Activated naive CD4-positive, alpha-beta T cell treated with anti-CD3 and anti-CD28 coated beads, Interleukin-2, amount 10 ng/mL, durations not matched to agents 7 days and 5 days (primary cell): ENCODE data around the gene RYR1.
"Not testable (repeated sequence)": the region's sequence is repeated elsewhere in the genome, so short reads cannot be mapped to it uniquely, and the experiment has no call there.

Source experiments
- CTCF ChIA-PET: fragments of 350-600 bp; sonication (Branson Sonifier 250); formaldehyde crosslinking; loops from one replicate; lab custom pipeline; 2021; ENCODE audit warnings: antibody characterized with exemption; lab: Charles Lee
- DNase-seq: peaks from one replicate; pipeline ENCODE4 v3.0.0-alpha.2; 2020
- H3K27ac Mint-ChIP-seq: one replicate; pipeline ENCODE4 v1.8.0; 2021; ENCODE audit warnings: mild to moderate bottlenecking, moderate library complexity, mixed read lengths
- H3K27me3 Mint-ChIP-seq: one replicate; pipeline ENCODE4 v1.8.0; 2021; ENCODE audit warnings: mild to moderate bottlenecking, mixed read lengths
- H3K36me3 Mint-ChIP-seq: one replicate; pipeline ENCODE4 v1.8.0; 2021; ENCODE audit warnings: mixed read lengths
- H3K4me1 Mint-ChIP-seq: one replicate; pipeline ENCODE4 v1.8.0; 2021; ENCODE audit warnings: mixed read lengths
- H3K4me3 Mint-ChIP-seq: one replicate; pipeline ENCODE4 v1.8.0; 2021; ENCODE audit warnings: mild to moderate bottlenecking, moderate library complexity, mixed read lengths
- H3K9me3 Mint-ChIP-seq: one replicate; pipeline ENCODE4 v1.8.0; 2021; ENCODE audit warnings: mixed read lengths

The RYR1 gene

DNA sequence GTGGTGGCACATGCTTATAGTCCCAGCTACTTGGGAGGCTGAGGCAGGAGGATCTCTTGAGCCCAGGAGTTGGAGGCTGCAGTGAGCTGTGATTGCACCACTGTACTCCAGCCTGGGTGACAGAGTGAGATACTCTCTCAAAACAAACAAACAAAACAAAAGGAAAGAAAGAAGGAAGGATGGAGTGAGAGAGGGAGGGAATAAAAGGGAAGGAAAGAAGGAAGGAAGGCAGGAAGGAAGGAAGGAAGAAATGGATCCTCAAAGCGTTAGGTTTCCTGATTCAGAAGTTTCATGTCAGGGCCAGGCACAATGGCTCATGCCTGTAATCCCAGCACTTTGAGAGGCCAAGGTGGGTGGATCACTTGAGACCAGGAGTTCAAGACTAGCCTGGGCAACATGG, 84.5 kb downstream of the RYR1 start:
- H3K27me3 Mint-ChIP-seq: peaks cover 19% of the 10 kb centered on the region
- H3K9me3 Mint-ChIP-seq, CTCF ChIA-PET, H3K27ac Mint-ChIP-seq, H3K36me3 Mint-ChIP-seq, H3K4me3 Mint-ChIP-seq, DNase-seq: not testable (repeated sequence)
- peaks cover 28% of the 10 kb centered on the region for H3K4me1 Mint-ChIP-seq

DNA sequence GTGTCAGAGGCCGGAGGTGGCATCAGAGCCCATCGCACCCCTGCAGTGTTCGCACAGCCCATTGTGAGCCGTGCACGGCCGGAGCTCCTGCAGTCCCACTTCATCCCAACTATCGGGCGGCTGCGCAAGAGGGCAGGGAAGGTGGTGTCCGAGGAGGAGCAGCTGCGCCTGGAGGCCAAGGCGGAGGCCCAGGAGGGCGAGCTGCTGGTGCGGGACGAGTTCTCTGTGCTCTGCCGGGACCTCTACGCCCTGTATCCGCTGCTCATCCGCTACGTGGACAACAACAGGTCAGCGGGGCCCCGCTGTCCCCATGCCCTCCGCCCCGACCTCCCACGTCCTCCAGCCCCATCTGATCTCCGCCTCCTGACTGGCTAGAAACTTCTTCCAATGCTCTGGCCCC, 85.7 kb downstream of the RYR1 start:
- CTCF ChIA-PET: interaction anchor here (2.5 kb wide), 1 partner anchor 115 kb away, joined by 10 read pairs; no protein-coding TSS in a partner anchor
- Mint-ChIP-seq H3K27me3 (peaks cover 27% of the 10 kb centered on the region), H3K36me3 (no peaks in the 10 kb centered on the region), H3K9me3 (no peaks in the 10 kb centered on the region), H3K4me1 (peaks cover 16% of the 10 kb centered on the region), H3K27ac (no peak overlapping the region), H3K4me3 (no peak overlapping the region)
- DNase-seq: no peak

DNA sequence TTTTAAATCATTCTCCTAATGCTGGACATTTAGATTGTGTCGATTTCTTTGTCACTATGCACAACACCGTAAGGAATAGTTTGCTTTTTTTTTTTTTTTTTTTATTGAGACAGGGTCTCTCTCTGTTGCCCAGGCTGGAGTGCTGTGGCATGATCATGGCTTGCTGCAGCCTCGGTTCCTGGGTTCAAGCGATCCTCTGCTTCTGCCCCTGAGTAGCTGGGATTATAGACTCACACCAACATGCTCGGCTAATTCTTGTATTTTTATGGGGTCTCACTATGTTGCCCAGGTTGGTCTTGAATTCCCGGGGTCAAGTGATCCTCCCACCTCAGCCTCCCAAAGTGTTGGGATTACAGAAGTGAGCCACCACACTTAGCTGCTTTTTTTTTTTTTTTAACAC, 86.5 kb downstream of the RYR1 start:
- peaks cover 26% of the 10 kb centered on the region for H3K27me3 Mint-ChIP-seq
- H3K4me1 Mint-ChIP-seq: peaks cover 9% of the 10 kb centered on the region
- H3K4me3 Mint-ChIP-seq: no peak overlapping the region
- CTCF ChIA-PET: interaction anchor here (2.5 kb wide), 1 partner anchor 115 kb away, joined by 10 read pairs; no protein-coding TSS in a partner anchor
- H3K36me3 Mint-ChIP-seq: no peaks in the 10 kb centered on the region
- H3K27ac Mint-ChIP-seq: no peak overlapping the region
- DNase-seq: no peak
- no peaks in the 10 kb centered on the region for H3K9me3 Mint-ChIP-seq

DNA sequence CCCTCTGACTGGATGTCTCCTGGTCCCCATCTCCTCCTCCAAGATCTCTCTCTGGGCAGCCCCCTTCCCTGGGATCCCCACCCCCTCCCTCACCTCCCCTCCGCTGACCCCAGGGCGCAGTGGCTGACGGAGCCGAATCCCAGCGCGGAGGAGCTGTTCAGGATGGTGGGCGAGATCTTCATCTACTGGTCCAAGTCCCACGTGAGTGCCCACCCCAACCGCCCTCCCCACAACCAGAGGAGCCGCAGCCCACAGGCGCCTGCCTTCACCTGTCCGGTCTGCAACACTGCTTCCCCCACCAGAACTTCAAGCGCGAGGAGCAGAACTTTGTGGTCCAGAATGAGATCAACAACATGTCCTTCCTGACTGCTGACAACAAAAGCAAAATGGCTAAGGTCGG, 89.4 kb downstream of the RYR1 start:
- peaks cover 34% of the 10 kb centered on the region for H3K27me3 Mint-ChIP-seq
- no peak for DNase-seq
- no peaks in the 10 kb centered on the region for H3K9me3 Mint-ChIP-seq
- H3K4me1 Mint-ChIP-seq: peaks cover 8% of the 10 kb centered on the region
- no peak overlapping the region for H3K4me3 Mint-ChIP-seq
- CTCF ChIA-PET: no interaction called here
- H3K36me3 Mint-ChIP-seq: no peaks in the 10 kb centered on the region
- H3K27ac Mint-ChIP-seq: no peak overlapping the region

DNA sequence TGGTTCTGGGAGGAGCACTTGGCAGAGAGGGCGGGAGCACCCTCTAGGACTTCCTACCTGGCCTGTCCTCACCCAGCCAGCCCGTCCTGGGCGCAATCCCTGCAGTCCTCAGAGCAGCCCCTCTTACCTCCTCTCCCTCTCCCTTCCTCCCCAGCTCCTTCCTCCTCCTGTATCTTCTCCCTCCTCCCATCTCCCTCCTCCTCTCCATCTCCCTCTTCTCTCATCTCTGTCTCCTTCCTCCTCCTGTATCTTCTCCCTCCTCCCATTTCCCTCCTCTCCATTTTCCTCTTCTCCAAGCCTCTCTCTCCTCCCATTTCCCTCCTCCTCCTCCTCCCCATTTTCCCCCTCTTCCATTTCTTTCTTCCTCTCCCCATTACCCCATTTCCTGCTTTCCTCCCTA, 89.8 kb downstream of the RYR1 start:
- Mint-ChIP-seq H3K4me3 (no peak overlapping the region), H3K36me3 (no peaks in the 10 kb centered on the region), H3K27ac (no peak overlapping the region), H3K27me3 (peaks cover 38% of the 10 kb centered on the region), H3K9me3 (no peaks in the 10 kb centered on the region), H3K4me1 (peaks cover 9% of the 10 kb centered on the region)
- CTCF ChIA-PET: no interaction called here
- no peak for DNase-seq

DNA sequence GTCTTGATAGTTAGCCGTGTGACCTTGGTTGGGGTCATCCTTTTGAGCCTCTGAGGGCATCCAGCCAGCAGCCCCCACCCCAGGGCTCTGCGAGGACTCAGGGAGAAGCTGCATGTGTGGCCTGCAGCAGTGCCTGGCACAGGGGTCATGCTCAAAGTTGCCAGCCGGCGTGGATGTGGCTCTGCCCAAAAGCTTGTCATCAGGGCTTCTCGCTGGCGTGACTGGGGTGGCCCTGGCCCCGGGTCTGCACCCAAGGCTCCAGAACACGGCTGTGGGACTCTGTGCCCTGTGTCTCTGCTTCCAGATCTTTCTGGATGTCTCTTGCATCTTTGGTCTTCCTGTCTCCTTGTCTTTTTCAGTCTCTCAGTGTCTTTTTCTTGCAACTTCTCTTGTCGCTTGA, 90.9 kb downstream of the RYR1 start:
- H3K9me3 Mint-ChIP-seq: no peaks in the 10 kb centered on the region
- CTCF ChIA-PET: no interaction called here
- DNase-seq: no peak
- no peak overlapping the region for H3K27ac Mint-ChIP-seq
- H3K4me1 Mint-ChIP-seq: peaks cover 9% of the 10 kb centered on the region
- no peaks in the 10 kb centered on the region for H3K36me3 Mint-ChIP-seq
- no peak overlapping the region for H3K4me3 Mint-ChIP-seq
- H3K27me3 Mint-ChIP-seq: peaks cover 49% of the 10 kb centered on the region

DNA sequence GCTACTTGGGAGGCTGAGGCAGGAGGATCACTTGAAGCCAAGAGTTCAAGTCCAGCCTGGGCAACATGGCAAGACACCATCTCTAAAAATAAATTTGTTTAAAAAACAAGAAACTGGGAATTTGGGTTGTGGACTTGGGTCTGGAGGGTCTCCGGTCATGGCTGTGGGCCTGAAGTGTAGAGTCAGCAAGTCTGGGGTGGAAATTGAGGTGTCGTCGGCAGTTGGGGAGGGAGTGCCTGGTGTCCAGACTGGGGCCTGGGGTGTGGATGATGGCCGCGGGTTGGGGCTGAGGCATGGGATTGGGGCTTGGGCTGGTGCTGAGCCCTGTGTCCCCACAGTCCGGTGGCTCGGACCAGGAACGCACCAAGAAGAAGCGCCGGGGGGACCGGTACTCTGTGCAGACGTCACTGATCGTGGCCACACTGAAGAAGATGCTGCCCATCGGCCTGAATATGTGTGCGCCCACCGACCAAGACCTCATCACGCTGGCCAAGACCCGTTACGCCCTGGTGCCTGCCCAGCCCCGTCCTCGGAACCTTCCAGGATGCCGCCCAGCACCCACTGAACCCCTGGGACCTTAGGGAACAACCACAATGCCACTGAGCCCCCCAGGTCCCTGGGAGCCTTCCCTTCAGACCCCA, 91.6 kb downstream of the RYR1 start:
- H3K4me1 Mint-ChIP-seq: peaks cover 9% of the 10 kb centered on the region
- no peak for DNase-seq
- H3K36me3 Mint-ChIP-seq: no peaks in the 10 kb centered on the region
- no peak overlapping the region for H3K4me3 Mint-ChIP-seq
- H3K9me3 Mint-ChIP-seq: no peaks in the 10 kb centered on the region
- H3K27me3 Mint-ChIP-seq: peaks cover 50% of the 10 kb centered on the region
- no peak overlapping the region for H3K27ac Mint-ChIP-seq
- CTCF ChIA-PET: no interaction called here

DNA sequence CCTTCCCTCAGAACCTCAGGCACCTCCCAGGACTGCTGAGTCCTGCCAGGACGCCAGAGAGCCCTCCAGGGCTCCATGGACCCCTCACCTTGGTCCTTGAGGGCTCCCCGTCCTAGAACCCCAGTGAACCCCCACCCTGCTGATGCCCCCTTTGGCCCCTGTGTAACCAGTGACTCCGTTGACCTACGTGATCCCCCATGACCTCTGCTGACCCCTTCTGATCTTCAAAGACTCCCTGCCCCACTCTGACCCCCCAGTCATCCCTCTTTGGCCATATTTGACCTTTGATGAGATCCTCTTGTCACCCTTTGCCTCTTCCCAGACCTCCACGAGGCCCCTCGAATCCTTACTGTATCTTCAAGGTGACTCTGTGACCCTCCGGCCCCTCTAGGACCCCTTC, 92.9 kb downstream of the RYR1 start:
- Mint-ChIP-seq H3K27ac (peak overlapping the region; percentile 33), H3K4me3 (no peak overlapping the region), H3K27me3 (peaks cover 63% of the 10 kb centered on the region), H3K36me3 (no peaks in the 10 kb centered on the region), H3K4me1 (peaks cover 9% of the 10 kb centered on the region), H3K9me3 (no peaks in the 10 kb centered on the region)
- CTCF ChIA-PET: no interaction called here
- DNase-seq: no peak

DNA sequence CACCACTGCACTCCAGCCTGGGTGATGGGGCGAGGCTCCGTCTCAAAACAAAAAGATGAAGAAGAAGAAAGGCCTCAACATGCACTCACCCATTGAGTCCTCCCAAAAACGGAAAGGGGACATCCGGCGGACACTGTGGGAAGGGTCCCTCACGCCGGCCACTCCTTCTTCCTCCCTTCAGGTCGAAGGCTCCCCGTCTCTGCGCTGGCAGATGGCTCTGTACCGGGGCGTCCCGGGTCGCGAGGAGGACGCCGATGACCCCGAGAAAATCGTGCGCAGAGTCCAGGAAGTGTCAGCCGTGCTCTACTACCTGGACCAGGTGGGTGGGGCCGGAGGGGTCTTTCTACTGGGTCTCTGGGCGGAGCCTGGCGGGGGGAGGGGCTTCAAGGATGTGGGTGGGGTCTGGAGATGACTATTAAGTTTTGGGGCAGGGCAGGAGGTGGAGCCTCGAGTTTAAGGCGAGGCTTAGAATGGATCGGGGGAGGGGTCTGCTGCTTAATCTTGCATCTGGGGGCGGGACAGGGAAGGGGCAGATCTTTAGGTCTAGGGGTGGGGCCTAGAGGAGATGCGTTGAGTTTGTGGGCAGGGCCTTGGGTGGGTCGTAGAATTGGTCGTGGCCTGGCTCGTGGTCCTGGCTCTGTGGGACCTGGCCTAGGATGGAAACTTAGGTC, 94.1 kb downstream of the RYR1 start:
- peaks cover 67% of the 10 kb centered on the region for H3K27me3 Mint-ChIP-seq
- no peaks in the 10 kb centered on the region for H3K36me3 Mint-ChIP-seq
- H3K4me1 Mint-ChIP-seq: peaks cover 9% of the 10 kb centered on the region
- DNase-seq: peak; percentile 51
- CTCF ChIA-PET: interaction anchor here (2.6 kb wide), 1 partner anchor 12 kb away, joined by 8 read pairs; no protein-coding TSS in a partner anchor
- H3K27ac Mint-ChIP-seq: peak overlapping the region; percentile 65
- H3K9me3 Mint-ChIP-seq: no peaks in the 10 kb centered on the region
- no peak overlapping the region for H3K4me3 Mint-ChIP-seq

DNA sequence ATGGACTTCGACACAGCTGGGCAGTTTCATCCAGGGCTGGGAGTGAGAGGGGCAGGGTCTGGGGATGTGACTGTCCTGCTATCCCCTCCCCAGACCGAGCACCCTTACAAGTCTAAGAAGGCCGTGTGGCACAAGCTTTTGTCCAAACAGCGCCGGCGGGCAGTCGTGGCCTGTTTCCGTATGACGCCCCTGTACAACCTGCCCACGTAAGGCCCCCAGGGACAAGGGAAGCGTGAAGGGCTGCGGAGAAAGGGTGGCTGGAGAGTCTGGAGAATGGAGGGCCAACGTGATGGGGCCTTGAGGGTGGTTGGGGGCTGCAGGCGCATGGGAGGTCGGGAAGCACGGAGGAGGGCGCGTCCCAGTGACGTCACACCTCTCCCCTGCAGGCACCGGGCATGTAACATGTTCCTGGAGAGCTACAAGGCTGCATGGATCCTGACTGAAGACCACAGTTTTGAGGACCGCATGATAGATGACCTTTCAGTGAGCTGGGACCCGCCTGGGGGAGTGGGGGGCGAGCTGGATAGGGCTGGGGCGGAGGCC, 94.8 kb downstream of the RYR1 start:
- H3K9me3 Mint-ChIP-seq: no peaks in the 10 kb centered on the region
- H3K4me3 Mint-ChIP-seq: no peak overlapping the region
- no peak for DNase-seq
- H3K27me3 Mint-ChIP-seq: peaks cover 63% of the 10 kb centered on the region
- H3K27ac Mint-ChIP-seq: no peak overlapping the region
- CTCF ChIA-PET: interaction anchor here (2.6 kb wide), 1 partner anchor 13 kb away, joined by 8 read pairs; no protein-coding TSS in a partner anchor
- no peaks in the 10 kb centered on the region for H3K36me3 Mint-ChIP-seq
- H3K4me1 Mint-ChIP-seq: peaks cover 9% of the 10 kb centered on the region

DNA sequence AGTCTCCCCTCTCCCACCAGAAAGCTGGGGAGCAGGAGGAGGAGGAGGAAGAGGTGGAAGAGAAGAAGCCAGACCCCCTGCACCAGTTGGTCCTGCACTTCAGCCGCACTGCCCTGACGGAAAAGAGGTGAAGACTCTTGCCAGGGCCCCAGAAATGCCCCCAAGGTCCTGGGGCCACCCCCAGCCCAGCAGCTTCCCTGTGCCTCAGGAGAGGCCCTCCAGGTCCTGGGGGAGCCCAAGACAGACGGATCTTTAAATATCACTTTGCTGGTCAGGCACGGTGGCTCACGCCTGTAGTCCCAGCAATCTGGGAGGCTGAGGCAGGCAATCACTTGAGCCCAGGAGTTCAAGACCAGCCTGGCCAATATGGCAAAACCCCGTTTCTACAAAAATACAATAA, 95.4 kb downstream of the RYR1 start:
- Mint-ChIP-seq H3K9me3 (no peaks in the 10 kb centered on the region), H3K4me3 (no peak overlapping the region), H3K27ac (no peak overlapping the region), H3K4me1 (peaks cover 9% of the 10 kb centered on the region), H3K27me3 (peaks cover 58% of the 10 kb centered on the region), H3K36me3 (no peaks in the 10 kb centered on the region)
- no peak for DNase-seq
- CTCF ChIA-PET: interaction anchor here (2.6 kb wide), 1 partner anchor 13 kb away, joined by 8 read pairs; no protein-coding TSS in a partner anchor

DNA sequence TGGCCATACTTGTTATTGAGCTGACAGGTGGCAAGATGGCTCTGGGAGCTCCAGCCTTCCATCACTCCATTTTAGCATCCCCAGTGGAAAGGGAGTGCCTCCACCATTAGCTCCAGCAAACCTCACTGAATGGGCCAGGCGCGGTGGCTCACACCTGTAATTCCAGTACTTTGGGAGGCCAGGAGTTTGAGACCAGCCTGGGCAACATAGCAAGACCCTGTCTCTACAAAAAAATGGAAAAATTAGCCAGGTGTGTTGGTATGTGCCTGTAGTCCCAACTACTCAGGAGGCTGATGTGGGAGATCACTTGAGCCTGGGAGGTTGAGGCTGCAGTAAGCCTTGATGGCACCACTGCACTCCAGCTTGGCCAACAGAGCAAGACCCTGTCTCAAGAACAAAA, 98.0 kb downstream of the RYR1 start:
- Mint-ChIP-seq H3K4me1 (peaks cover 18% of the 10 kb centered on the region), H3K9me3 (peaks cover 21% of the 10 kb centered on the region), H3K27ac (no peak overlapping the region), H3K27me3 (peaks cover 58% of the 10 kb centered on the region), H3K4me3 (no peak overlapping the region), H3K36me3 (peaks cover 12% of the 10 kb centered on the region)
- no peak for DNase-seq
- CTCF ChIA-PET: no interaction called here

DNA sequence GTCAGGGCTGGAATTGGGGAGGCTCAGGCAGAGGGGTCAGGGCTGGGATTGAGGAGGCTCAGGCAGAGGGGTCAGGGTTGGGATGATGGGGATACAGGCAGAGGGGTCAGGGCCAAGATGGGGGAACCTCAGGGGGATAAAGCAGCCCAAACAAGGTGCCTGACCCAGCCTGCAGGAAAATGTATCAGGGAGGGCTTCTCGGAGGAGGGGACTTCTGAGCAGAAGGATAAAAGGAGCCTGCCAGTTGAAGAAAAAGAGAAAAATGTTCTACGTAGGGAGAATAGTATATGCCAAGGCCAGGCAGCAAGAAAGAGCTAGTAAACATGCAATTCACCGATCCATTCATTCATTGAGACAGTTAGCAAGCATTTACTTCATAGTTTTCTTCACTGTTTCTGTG, 99.4 kb downstream of the RYR1 start:
- Mint-ChIP-seq H3K36me3 (peaks cover 19% of the 10 kb centered on the region), H3K4me3 (no peak overlapping the region), H3K27me3 (peaks cover 53% of the 10 kb centered on the region), H3K4me1 (peaks cover 22% of the 10 kb centered on the region), H3K27ac (no peak overlapping the region), H3K9me3 (peaks cover 27% of the 10 kb centered on the region)
- CTCF ChIA-PET: no interaction called here
- no peak for DNase-seq

DNA sequence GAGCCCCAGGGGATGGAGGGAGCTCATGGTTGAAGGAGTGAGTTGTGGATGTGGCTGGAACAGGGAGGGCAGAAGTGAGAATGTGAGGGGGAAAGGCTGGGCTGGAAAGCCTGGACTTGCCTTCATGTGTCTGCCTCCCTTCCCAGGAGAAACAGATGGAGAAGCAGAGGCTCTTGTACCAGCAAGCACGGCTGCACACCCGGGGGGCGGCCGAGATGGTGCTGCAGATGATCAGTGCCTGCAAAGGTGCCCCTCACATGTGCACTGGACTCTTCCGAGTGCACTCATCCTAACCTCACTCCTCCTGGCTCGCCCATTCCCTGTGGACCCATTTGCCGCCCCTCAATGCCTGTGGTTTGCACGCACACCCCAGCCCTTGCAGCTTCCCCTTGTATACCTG, 101.1 kb downstream of the RYR1 start:
- peaks cover 38% of the 10 kb centered on the region for H3K4me1 Mint-ChIP-seq
- H3K27ac Mint-ChIP-seq: no peak overlapping the region
- H3K27me3 Mint-ChIP-seq: peaks cover 39% of the 10 kb centered on the region
- no peak overlapping the region for H3K4me3 Mint-ChIP-seq
- CTCF ChIA-PET: interaction anchor here (1.0 kb wide), 1 partner anchor 10 kb away, joined by 3 read pairs; no protein-coding TSS in a partner anchor
- H3K9me3 Mint-ChIP-seq: peaks cover 28% of the 10 kb centered on the region
- DNase-seq: no peak
- peaks cover 23% of the 10 kb centered on the region for H3K36me3 Mint-ChIP-seq
